ENCODE results near the gene AMN.

The AMN gene

DNA sequence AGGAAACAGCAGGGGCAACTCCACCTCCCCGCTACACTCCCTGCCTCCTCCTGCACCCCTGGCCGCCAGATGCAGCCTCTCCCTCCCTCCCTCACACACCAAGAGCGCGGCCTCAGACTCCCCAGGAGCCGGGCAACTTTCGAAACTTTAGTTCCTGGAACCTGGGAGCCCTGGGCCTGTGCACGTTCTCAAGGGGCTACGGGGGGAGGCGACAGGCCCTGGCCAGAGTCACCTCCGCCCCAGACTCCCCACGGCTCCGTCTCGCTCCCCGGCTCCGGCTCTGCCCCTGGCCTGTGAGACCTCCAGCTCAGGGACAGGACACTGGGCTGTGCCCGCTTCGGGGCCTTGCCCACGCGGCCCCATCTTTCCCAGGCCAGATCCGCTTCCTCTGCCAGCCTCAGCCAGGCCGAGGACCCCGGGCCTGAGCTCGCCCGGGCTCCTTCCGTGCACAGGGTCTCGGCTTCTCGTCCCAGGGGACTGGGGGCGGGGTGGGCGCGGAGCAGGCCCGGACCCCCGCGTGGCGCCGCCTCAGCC lies 5.5 kb downstream of the AMN start:
- in situ Hi-C loops (cut with MboI; ENCODE audit: low sequenced_read_pairs) = no loop called here

DNA sequence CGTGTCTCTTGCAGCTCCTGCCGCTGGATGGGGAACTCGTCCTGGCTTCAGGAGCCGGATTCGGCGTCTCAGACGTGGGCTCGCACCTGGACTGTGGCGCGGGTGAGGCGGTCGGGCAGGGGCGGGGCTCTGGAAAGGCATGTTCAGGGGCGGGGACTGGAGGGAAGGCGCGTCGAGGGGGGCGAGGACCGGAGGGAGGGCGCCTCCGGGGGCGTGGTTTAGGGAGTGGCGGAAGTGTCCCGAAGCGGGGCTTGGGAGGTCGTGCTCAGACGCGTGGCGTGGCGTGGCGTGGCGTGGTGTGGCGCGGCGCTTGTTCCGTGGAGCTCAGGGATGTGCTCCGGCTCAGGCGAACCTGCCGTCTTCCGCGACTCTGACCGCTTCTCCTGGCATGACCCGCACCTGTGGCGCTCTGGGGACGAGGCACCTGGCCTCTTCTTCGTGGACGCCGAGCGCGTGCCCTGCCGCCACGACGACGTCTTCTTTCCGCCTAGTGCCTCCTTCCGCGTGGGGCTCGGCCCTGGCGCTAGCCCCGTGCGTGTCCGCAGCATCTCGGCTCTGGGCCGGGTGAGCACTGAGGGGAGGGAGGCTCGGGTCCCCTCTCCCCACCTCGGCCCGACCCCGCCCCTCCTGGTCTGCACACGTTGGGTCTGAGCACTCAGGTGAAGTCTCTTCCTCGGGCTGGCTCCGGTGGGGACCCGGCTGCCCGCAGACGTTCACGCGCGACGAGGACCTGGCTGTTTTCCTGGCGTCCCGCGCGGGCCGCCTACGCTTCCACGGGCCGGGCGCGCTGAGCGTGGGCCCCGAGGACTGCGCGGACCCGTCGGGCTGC lies 6.2 kb downstream of the AMN start:
- in situ Hi-C loops (cut with MboI; ENCODE audit: low sequenced_read_pairs) = no loop called here

DNA sequence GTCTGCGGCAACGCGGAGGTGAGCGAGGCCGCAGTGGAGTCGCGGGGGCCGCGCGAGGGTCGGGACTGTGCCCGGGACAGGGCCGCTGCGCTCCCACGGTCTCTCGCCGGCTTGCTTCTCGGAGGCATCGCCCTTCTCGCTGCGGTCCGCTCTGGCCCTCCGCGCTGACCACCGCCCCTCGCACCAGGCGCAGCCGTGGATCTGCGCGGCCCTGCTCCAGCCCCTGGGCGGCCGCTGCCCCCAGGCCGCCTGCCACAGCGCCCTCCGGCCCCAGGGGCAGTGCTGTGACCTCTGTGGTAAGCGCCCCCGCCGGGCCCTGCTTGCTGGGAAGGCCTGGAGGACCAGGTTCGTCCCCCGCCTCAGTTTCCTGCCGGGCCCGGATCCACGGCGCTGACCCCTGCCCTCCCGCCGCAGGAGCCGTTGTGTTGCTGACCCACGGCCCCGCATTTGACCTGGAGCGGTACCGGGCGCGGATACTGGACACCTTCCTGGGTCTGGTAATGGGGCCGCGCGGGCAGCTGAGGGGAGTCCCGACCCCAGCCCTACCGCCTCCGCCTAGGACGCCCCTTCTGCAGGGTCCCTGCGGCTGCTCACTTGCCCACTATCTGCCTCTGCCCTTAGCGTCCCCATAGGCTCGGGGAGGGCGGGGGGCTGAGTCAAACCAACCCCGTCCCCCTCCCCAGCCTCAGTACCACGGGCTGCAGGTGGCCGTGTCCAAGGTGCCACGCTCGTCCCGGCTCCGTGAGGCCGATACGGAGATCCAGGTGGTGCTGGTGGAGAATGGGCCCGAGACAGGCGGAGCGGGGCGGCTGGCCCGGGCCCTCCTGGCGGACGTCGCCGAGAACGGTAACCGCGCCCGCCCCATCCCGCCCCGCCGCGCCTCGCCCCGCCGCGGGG lies 7.0 kb downstream of the AMN start:
- in situ Hi-C loops (cut with MboI; ENCODE audit: low sequenced_read_pairs) = no loop called here

DNA sequence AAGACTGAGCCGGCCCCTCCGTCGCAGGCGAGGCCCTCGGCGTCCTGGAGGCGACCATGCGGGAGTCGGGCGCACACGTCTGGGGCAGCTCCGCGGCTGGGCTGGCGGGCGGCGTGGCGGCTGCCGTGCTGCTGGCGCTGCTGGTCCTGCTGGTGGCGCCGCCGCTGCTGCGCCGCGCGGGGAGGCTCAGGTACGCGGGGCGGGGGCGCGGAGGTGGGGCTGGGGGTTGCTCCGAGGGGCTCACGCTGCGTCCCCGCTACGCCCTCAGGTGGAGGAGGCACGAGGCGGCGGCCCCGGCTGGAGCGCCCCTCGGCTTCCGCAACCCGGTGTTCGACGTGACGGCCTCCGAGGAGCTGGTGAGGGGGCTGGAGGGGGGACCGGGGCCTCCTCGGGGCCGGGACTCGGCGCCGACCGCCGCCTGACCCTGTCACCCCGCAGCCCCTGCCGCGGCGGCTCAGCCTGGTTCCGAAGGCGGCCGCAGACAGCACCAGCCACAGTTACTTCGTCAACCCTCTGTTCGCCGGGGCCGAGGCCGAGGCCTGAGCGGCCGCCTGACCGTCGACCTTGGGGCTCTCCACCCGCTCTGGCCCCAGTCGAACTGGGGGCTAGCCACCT lies 7.8 kb downstream of the AMN start:
- in situ Hi-C loops (cut with MboI; ENCODE audit: low sequenced_read_pairs) = no loop called here

DNA sequence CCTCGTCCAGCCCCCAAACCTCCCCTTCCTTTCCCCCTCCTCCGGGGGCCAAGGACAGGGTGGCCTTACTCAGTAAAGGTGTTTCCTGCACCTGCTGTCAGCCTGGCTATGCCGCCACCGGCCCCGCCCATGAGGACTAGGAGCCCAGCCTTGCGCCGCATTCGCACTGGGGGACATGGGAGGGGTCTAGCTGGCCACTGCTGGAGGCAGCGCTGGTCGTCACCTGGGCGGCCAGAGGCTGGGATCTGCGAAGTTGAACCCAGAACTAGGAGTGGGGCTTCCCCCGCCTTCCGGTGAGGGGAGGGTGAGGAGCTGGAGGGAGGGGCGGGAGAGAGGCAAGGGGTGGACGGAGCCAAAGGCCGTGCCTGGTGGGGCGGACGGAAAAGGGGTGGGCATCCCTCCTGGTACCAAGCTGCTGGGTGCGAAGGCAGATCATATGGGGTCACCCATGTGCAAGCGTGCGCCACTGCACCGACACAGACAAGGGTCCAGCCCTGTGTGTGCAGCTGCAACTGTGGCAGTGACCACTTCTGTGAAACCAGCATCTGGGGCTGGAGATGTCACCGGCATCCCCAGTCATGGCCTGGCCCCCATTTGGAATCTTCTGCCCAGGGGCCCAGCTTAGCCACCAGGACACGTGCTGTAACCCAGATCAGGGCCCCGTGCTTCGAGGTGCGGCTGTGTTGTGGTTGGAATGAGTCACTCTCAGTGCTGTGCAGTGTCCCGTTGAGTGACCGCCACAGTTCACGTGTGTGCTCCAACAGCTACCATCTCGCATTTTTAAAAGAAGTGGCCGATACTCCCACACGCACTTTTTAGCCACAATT lies 8.5 kb downstream of the AMN start:
- in situ Hi-C loops (cut with MboI; ENCODE audit: low sequenced_read_pairs) = no loop called here

DNA sequence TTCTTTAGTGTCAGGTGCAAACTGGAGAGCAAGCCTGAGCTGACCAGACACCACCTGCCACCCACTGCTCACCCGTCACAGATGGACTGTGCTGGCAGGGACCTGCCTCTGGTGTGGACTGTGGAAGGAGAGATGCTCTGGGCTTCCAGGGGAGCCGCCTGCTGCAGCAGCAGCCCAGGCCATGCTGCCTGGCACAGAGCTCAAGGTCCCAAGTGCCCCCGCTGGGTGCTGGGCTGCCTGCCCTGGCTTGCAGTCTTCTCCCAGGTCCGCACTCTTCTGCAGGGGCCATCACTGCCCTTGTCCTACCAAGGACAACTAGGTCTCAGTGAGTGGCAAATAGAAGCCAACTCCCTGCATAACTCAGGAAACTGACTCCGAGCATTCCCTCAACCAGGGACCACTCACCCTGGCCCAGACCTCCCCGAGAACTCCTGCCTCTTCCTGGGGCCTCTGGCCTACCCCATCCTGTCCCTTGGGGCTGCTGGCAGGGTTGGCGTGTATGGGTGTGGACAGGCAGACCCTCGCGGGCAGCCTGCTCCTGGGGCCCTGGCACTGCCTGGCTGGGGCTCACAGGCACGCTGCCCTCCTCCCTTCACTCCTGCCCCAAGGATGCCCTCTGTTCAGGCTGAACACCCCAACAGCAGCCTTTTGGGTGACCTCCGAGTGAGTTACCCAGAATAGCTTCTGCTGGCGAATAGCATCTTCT lies 9.3 kb downstream of the AMN start:
- in situ Hi-C loops (cut with MboI; ENCODE audit: low sequenced_read_pairs) = no loop called here

DNA sequence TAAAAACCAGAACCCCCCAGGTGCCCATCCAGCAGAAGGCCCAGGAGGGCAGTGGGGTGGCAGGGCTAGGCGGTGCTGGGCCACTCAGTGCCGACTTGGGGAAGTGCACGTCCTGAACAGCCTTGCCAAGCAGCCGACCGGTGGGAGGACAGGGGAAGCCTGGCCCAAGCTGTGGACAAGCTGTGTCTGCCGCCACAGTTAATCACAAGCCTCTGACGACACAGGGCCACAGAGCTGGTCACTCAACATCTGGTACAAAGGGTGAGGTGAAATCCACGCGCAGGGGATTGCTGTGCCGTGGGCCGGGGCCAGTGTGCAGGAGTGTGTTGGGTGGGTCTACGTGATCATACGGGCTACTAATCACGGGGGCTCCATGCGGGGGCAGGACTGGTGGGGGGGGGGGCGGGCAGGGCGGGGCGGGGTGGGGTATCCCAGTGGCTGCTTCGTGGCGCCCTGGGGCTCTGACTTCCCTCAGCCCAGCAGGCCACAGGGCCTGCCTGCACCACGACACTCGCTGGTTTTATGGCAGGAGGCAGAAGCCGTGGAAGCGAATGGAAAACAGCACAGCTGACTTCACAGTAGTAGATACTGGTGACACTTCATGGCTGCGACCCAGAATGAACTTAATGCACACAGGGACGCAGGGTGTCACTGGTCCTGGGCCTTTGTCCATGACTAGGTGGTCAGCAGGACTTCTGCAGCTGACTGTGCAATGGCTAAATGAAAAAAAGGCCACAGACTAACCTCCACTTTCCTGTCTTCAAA lies 10.2 kb downstream of the AMN start:
- in situ Hi-C loops (cut with MboI; ENCODE audit: low sequenced_read_pairs) = no loop called here

DNA sequence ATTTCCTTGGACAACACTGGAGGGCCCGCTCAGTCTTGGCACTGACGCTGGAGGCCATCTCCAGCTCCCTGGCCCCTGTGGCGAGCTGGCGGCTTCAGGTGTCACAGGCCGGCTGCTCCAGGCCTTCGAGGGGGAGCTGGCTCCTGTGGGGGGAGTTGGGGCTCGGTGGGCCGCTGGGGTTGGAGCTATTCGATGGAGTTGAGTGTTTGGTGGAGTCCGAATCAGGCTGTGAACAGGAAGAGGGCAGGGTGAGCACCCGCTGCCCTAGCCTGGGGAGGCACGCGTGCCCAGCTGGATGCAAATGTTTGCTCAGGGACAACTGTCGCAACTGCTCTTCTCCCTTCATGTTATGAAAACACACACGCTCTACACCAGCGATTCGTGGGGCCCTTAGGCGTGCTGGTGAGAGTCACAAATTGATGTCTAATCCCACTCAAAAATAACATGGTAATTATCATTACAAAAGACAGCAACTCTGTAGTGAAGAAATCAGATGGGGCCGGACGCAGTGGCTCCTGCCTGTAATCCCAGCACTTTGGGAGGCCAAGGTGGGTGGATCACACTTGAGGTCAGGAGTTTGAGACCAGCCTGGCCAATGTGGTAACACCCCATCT lies 11.3 kb downstream of the AMN start:
- in situ Hi-C loops (cut with MboI; ENCODE audit: low sequenced_read_pairs) = no loop called here

DNA sequence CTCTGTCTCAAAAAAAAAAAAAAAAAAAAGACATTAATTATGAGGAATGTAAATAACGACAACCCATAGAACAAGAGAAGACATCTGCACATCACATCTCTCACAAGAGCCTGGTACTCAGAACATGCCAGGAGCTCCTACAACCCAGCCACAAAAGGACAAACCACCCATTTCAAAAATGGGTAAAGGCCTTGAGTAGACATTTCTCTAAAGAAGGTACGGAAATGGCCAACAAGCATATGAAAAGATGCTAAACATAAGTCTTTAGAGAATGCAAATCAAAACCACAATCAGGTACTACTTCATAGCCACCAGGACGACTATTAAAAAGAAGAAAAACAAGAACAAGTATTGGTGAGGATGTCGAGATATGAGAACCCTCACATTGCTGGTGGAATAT lies 13.3 kb downstream of the AMN start:
- in situ Hi-C loops (cut with MboI; ENCODE audit: low sequenced_read_pairs) = no loop called here

DNA sequence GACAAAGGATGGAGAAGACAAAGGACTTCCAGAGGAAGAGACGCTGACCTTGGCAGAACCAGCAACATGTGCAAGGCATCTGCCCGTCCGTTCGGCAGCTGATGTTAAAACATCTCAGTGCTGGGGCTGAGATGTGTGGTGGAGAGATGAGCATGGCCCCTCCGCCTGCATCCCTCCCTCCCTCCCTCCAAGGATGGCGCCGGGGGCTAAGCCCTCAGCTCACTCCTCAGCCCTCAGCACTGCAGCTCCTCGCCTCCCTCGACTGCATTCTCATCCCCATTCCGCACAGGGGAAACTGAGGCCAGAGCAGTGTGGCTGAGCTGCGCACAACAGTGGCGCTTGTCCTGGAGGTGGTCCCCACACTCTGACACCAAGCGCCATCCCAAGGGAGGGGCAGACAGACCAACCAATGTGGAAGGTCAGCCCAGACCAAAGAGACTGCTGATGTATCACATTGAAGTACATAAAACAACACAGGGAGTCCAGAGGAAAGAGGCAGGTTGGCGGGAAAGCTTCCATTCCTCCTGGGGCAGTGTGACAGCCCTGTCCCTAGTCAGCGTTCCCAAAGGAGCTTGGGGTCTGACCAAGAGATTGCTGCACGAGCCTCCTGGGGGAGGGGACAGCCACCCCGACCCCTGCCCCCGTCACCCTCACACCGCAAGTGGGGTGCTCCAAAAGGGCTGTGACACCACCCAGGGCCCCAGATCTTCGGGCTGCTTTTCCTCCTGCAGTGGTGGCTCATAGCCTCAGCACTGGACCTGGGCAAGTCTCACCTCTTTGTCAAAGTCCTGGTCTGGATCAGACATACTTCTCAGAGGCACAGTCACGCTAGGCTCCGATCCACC lies 15.1 kb downstream of the AMN start:
- in situ Hi-C loops (cut with MboI; ENCODE audit: low sequenced_read_pairs) = no loop called here

DNA sequence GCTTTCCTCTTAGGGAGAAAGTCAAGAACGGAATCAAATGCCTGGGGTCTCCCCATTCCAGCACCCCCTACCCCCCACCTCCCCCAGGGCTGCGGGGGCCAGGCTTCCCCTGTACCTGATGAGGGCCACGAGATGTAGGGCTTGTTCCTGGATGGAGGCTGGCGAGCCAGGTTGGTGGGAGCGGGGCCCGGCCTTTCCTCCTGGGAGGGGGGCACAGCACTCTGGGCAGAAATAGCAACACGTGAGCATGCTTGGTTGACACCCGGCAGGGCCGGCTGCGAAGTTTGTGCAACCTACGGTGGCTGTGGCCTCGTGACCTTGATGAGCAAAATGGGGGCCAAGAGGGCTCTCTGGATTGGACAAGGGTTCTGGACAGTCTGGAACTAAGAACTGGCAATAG lies 15.7 kb downstream of the AMN start:
- in situ Hi-C loops (cut with MboI; ENCODE audit: low sequenced_read_pairs) = no loop called here

DNA sequence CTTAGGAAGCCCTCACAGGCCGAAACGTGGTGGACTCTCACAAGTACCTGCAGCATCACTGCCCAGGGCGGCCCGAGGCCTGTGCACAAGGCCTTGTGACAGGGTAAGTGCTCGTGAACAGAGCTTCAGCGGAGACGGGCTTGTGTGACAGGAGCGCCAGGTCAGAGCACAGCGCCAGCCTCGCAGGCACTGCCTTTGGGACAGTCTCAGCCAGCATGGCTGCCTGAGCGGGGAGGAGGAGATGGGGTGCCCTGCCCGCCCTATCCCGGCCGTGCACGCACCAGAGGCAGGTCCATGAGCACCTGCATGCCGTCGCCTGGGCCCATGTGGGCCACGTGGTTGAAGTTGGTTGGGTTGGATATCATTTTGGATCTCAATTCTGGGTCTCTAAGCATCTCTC lies 16.9 kb downstream of the AMN start:
- in situ Hi-C loops (cut with MboI; ENCODE audit: low sequenced_read_pairs) = no loop called here

DNA sequence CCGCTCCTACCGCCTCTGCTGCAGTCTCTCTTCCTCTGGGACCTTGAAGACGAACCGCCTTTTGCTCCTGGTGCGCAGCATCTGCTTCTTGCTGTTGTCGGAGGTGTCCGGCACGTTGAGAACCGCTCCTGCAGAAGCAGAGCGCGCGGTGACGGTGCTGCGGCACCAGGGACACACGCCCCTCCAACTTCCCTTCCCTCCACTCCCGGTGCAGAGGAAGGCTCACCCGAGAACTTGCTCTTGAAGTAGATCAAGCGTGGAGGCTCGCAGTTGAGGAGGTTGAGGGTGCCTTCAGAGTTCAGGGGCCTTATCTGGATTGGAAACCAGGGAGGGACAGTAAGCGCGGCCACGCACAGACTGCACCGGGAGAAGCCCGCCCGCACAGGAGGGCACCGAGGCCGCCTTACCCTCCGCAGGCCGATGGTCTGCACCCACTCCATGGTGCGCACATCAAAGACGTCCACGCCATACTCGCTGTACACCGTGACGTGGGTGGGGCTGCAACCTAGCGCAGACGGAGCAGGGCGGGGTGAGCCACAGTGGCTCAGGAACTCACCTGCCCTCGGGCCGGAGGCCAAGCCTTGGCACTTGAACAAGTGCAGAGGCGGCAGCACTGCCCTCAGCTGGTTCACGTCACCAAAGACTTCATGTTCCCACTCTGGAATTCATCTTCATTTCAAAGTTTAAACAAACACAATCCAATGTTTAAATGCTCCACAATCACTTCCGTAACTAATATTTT lies 17.5 kb downstream of the AMN start:
- in situ Hi-C loops (cut with MboI; ENCODE audit: low sequenced_read_pairs) = no loop called here

DNA sequence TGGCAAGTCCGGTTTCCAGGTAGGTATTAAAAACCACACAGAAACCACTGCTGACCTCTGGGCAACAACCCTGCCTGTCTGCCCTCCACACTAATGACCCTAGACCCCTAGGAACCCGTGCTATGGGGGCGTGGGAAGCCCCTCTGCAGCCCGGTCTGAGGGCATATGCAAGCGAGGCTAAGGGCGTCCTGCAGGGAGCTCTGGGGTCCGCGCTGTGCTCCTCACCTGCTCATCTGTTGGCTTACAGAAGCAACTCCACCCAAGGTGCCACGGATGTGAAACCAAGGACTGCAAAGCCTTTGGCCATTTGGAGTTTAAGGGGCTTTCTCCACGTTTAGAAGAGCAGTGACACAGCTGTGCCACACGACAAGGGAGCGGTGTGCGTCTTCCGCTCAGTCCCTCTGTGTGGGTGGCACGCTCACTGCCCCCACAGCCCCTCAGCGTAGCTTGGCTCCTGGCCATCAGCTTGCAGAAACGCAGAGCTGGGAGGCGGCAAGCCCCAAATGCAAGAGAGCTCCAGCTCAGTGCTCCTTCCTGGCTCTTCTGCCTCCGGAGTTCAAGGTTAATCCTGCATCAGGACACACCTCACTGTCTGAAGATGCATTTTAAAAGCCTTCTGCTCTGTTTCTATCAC lies 18.4 kb downstream of the AMN start:
- in situ Hi-C loops (cut with MboI; ENCODE audit: low sequenced_read_pairs) = no loop called here

DNA sequence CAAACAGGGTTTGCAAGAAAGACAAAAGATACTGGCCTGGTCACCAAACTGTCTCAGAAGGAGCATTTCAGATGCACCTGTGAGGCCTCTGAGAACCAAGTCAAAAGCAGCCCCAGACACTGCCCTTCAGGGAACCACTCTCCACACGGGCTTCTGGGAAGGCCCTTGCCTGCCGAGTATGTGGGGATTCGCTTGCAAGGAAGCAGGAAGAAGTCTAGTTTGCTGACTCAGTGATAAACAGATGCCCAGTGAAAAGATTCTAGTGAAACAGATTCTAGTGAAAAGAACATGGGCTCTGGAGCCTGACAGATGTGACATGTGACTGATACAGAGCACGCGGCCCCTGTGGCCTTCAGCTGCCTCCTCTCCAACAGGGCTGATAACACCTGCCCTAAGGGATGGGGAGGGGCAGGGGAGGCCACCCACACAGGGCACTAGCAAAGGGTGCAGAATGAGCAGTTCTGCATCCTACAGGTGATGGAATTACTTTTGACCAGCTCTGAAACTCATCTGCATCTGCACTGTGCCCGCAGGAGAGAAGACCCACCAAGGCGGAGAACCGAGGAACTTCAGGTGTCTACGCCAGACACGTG lies 19.1 kb downstream of the AMN start:
- in situ Hi-C loops (cut with MboI; ENCODE audit: low sequenced_read_pairs) = no loop called here

DNA sequence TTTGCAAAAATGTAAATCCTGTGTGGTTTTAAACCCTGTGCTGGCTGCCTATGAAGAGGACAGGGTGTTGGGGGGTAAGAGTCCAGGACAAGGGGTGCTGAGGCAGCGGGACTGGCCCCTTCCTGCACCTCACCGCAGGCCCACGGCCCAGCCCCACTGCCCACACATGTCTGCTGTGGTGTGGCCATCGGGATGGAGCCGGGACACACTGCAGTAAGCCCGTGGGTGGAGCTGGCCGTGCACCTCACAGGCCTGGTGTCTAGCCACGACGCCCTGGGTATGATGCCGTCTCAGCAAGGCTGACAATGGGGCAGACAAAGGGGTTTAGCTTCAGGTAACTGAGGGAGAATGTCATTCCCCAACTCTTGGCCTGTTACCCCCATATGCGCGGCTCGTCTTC lies 19.6 kb downstream of the AMN start:
- in situ Hi-C loops (cut with MboI; ENCODE audit: low sequenced_read_pairs) = no loop called here
